IPS-15b (cell line): ENCODE data around the gene NCF2.

ENCODE experiments used
- H3K27me3 ChIP-seq: one replicate; pipeline ENCODE4 v1.6.1; 2013; ENCODE audit warnings: low read length; ENCODE audit not compliant: control insufficient read depth, insufficient read depth
- H3K36me3 ChIP-seq: one replicate; pipeline ENCODE4 v1.6.1; 2013; ENCODE audit warnings: low read length; ENCODE audit not compliant: control insufficient read depth, insufficient read depth
- H3K4me1 ChIP-seq: one replicate; pipeline ENCODE4 v1.6.1; 2013; ENCODE audit warnings: mild to moderate bottlenecking, low read length; ENCODE audit not compliant: control insufficient read depth, insufficient read depth
- H3K4me3 ChIP-seq: one replicate; pipeline ENCODE4 v1.5.1; 2013; ENCODE audit warnings: low read depth, low read length
- H3K9ac ChIP-seq: one replicate; pipeline ENCODE4 v1.6.1; 2013; ENCODE audit warnings: low read depth, mild to moderate bottlenecking, low read length
- H3K9me3 ChIP-seq: one replicate; pipeline ENCODE4 v1.6.1; 2013; ENCODE audit warnings: mild to moderate bottlenecking, low read length; ENCODE audit not compliant: control insufficient read depth, insufficient read depth

Gene NCF2

GRCh38 chr1:183593356-183593755 lies 3.1 kb upstream of the NCF2 start:
- H3K9ac ChIP-seq: no peak overlapping the region
- H3K4me1 ChIP-seq: peaks cover 10% of the 10 kb centered on the region
- H3K36me3 ChIP-seq: no peaks in the 10 kb centered on the region
- H3K4me3 ChIP-seq: no peak overlapping the region
- no peaks in the 10 kb centered on the region for H3K27me3 ChIP-seq
- H3K9me3 ChIP-seq: no peaks in the 10 kb centered on the region

GRCh38 chr1:183592733-183593132 lies 2.5 kb upstream of the NCF2 start:
- no peak overlapping the region for H3K9ac ChIP-seq
- no peak overlapping the region for H3K4me3 ChIP-seq
- peaks cover 10% of the 10 kb centered on the region for H3K4me1 ChIP-seq
- no peaks in the 10 kb centered on the region for H3K9me3 ChIP-seq
- H3K27me3 ChIP-seq: no peaks in the 10 kb centered on the region
- no peaks in the 10 kb centered on the region for H3K36me3 ChIP-seq

GRCh38 chr1:183589874-183590243 lies 400 bp downstream of the NCF2 start:
- H3K4me3 ChIP-seq: no peak overlapping the region
- H3K9ac ChIP-seq: no peak overlapping the region
- H3K9me3 ChIP-seq: no peaks in the 10 kb centered on the region
- H3K4me1 ChIP-seq: peaks cover 10% of the 10 kb centered on the region
- H3K27me3 ChIP-seq: no peaks in the 10 kb centered on the region
- H3K36me3 ChIP-seq: no peaks in the 10 kb centered on the region

GRCh38 chr1:183589384-183589783 lies 875 bp downstream of the NCF2 start:
- H3K4me3 ChIP-seq: no peak overlapping the region
- no peaks in the 10 kb centered on the region for H3K27me3 ChIP-seq
- no peaks in the 10 kb centered on the region for H3K9me3 ChIP-seq
- H3K9ac ChIP-seq: no peak overlapping the region
- H3K36me3 ChIP-seq: no peaks in the 10 kb centered on the region
- H3K4me1 ChIP-seq: peaks cover 10% of the 10 kb centered on the region

GRCh38 chr1:183588827-183589226 lies 1.4 kb downstream of the NCF2 start:
- H3K9me3 ChIP-seq: no peaks in the 10 kb centered on the region
- no peak overlapping the region for H3K4me3 ChIP-seq
- no peaks in the 10 kb centered on the region for H3K36me3 ChIP-seq
- no peaks in the 10 kb centered on the region for H3K27me3 ChIP-seq
- no peak overlapping the region for H3K9ac ChIP-seq
- H3K4me1 ChIP-seq: peaks cover 10% of the 10 kb centered on the region

GRCh38 chr1:183586926-183587325 lies 3.3 kb downstream of the NCF2 start:
- Histone ChIP-seq H3K4me3 (no peak overlapping the region), H3K27me3 (no peaks in the 10 kb centered on the region), H3K36me3 (no peaks in the 10 kb centered on the region), H3K4me1 (peaks cover 5% of the 10 kb centered on the region), H3K9ac (no peak overlapping the region), H3K9me3 (no peaks in the 10 kb centered on the region)

GRCh38 chr1:183586455-183586854 lies 3.8 kb downstream of the NCF2 start:
- Histone ChIP-seq H3K4me3 (no peak overlapping the region), H3K9ac (no peak overlapping the region), H3K27me3 (no peaks in the 10 kb centered on the region), H3K4me1 (peaks cover 5% of the 10 kb centered on the region), H3K36me3 (no peaks in the 10 kb centered on the region), H3K9me3 (no peaks in the 10 kb centered on the region)

GRCh38 chr1:183585038-183585437 lies 5.2 kb downstream of the NCF2 start:
- no peaks in the 10 kb centered on the region for H3K9me3 ChIP-seq
- H3K36me3 ChIP-seq: no peaks in the 10 kb centered on the region
- no peak overlapping the region for H3K4me3 ChIP-seq
- H3K9ac ChIP-seq: no peak overlapping the region
- H3K27me3 ChIP-seq: no peaks in the 10 kb centered on the region
- H3K4me1 ChIP-seq: peaks cover 8% of the 10 kb centered on the region

- Histone ChIP-seq H3K36me3 (no peaks in the 10 kb centered on the region), H3K27me3 (no peaks in the 10 kb centered on the region), H3K4me3 (no peak overlapping the region), H3K9ac (no peak overlapping the region), H3K9me3 (no peaks in the 10 kb centered on the region), H3K4me1 (peaks cover 8% of the 10 kb centered on the region)
These were observed 6.1 kb downstream of the NCF2 start for GRCh38 chr1:183584147-183584546.

- Histone ChIP-seq H3K9ac (no peak overlapping the region), H3K9me3 (no peaks in the 10 kb centered on the region), H3K36me3 (no peaks in the 10 kb centered on the region), H3K4me3 (no peak overlapping the region), H3K27me3 (no peaks in the 10 kb centered on the region), H3K4me1 (peaks cover 4% of the 10 kb centered on the region)
These were observed 6.8 kb downstream of the NCF2 start for GRCh38 chr1:183583466-183583865.

- no peaks in the 10 kb centered on the region for H3K36me3 ChIP-seq
- H3K4me1 ChIP-seq: peaks cover 4% of the 10 kb centered on the region
These were observed 8.1 kb downstream of the NCF2 start for GRCh38 chr1:183582021-183582713.

GRCh38 chr1:183580281-183580682 lies 10.0 kb downstream of the NCF2 start:
- Histone ChIP-seq H3K4me1 (peaks cover 4% of the 10 kb centered on the region), H3K9ac (no peak overlapping the region), H3K9me3 (no peaks in the 10 kb centered on the region), H3K27me3 (no peaks in the 10 kb centered on the region), H3K36me3 (no peaks in the 10 kb centered on the region), H3K4me3 (no peak overlapping the region)

More at GRCh38 chr1:183582021-183582713, 8.1 kb downstream of the NCF2 start:
- no peaks in the 10 kb centered on the region for H3K27me3 ChIP-seq
- no peak overlapping the region for H3K9ac ChIP-seq
- H3K9me3 ChIP-seq: no peaks in the 10 kb centered on the region
- H3K4me3 ChIP-seq: no peak overlapping the region
